ENCODE data around the gene JAK3. TPM values are rescaled to one million over a fixed set of nuclear protein-coding genes. Genes with fewer than 3 reads are reported as not detected.
"Not testable (repeated sequence)": the region's sequence is repeated elsewhere in the genome, so short reads cannot be mapped to it uniquely, and the experiment has no call there.

The JAK3 gene
- total RNA-seq, 1 experiment from 2014 or later: not detected

- CTCF ChIA-PET: no interaction called here
- Mint-ChIP-seq H3K36me3 (ENCODE audit: insufficient read depth, unreplicated experiment) (peaks cover 54% of the 10 kb centered on the region), H3K27ac (ENCODE audit: unreplicated experiment) (peak overlapping the region; percentile 50), H3K4me1 (ENCODE audit: low read depth, unreplicated experiment) (peaks cover 38% of the 10 kb centered on the region), H3K4me3 (ENCODE audit: low read depth, unreplicated experiment) (no peak overlapping the region), H3K27me3 (ENCODE audit: unreplicated experiment) (no peaks in the 10 kb centered on the region), H3K9me3 (ENCODE audit: low read depth, unreplicated experiment) (no peaks in the 10 kb centered on the region)
- DNase-seq: no peak
- BruUV-seq (replicated peaks): no TSS peak
- TF ChIP-seq CTCF (IDR thresholded peaks at IDR 0.05; ENCODE audit: unreplicated experiment): no peak
- intact Hi-C loops (cut with micrococcal nuclease; ENCODE audit: unreplicated experiment): no loop called here
These were observed 42.4 kb downstream of the JAK3 start for GRCh38 chr19:17805427-17805826.

GRCh38 chr19:17803264-17803896 lies 44.4 kb downstream of the JAK3 start:
- BruUV-seq (replicated peaks): no TSS peak
- Mint-ChIP-seq H3K4me3 (ENCODE audit: low read depth, unreplicated experiment) (peak overlapping the region; percentile 43), H3K9me3 (ENCODE audit: low read depth, unreplicated experiment) (no peaks in the 10 kb centered on the region), H3K27ac (ENCODE audit: unreplicated experiment) (no peak overlapping the region), H3K36me3 (ENCODE audit: insufficient read depth, unreplicated experiment) (peaks cover 52% of the 10 kb centered on the region), H3K27me3 (ENCODE audit: unreplicated experiment) (no peaks in the 10 kb centered on the region), H3K4me1 (ENCODE audit: low read depth, unreplicated experiment) (peaks cover 38% of the 10 kb centered on the region)
- peak; percentile 42 for DNase-seq
- intact Hi-C loops (cut with micrococcal nuclease; ENCODE audit: unreplicated experiment): no loop called here
- CTCF ChIA-PET: interaction anchor here (0.6 to 0.7 kb wide), 6 partner anchors 12 to 362 kb away, joined by 3 to 8 read pairs (median 4); partner anchors contain the start of gene ARRDC2
- TF ChIP-seq CTCF (IDR thresholded peaks at IDR 0.05; ENCODE audit: unreplicated experiment): no peak

- H3K27ac Mint-ChIP-seq (ENCODE audit: unreplicated experiment): peak overlapping the region; percentile 73
- BruUV-seq (replicated peaks): no TSS peak
- H3K4me3 Mint-ChIP-seq (ENCODE audit: low read depth, unreplicated experiment): peak overlapping the region; percentile 34
- no peaks in the 10 kb centered on the region for H3K9me3 Mint-ChIP-seq (ENCODE audit: low read depth, unreplicated experiment)
- H3K36me3 Mint-ChIP-seq (ENCODE audit: insufficient read depth, unreplicated experiment): peaks cover 56% of the 10 kb centered on the region
- DNase-seq: no peak
- TF ChIP-seq CTCF (IDR thresholded peaks at IDR 0.05; ENCODE audit: unreplicated experiment): no peak
- CTCF ChIA-PET: no interaction called here
- H3K4me1 Mint-ChIP-seq (ENCODE audit: low read depth, unreplicated experiment): peaks cover 36% of the 10 kb centered on the region
- intact Hi-C loops (cut with micrococcal nuclease; ENCODE audit: unreplicated experiment): no loop called here
- no peaks in the 10 kb centered on the region for H3K27me3 Mint-ChIP-seq (ENCODE audit: unreplicated experiment)
These were observed 45.5 kb downstream of the JAK3 start for GRCh38 chr19:17802137-17802858.

- Mint-ChIP-seq H3K4me1 (ENCODE audit: low read depth, unreplicated experiment) (peaks cover 15% of the 10 kb centered on the region), H3K36me3 (ENCODE audit: insufficient read depth, unreplicated experiment) (peaks cover 60% of the 10 kb centered on the region), H3K4me3 (ENCODE audit: low read depth, unreplicated experiment) (peak overlapping the region; percentile 88)
- BruUV-seq (replicated peaks); CTCF ChIA-PET; intact Hi-C loops (cut with micrococcal nuclease; ENCODE audit: unreplicated experiment); DNase-seq; H3K27me3 Mint-ChIP-seq (ENCODE audit: unreplicated experiment); H3K9me3 Mint-ChIP-seq (ENCODE audit: low read depth, unreplicated experiment); H3K27ac Mint-ChIP-seq (ENCODE audit: unreplicated experiment): not testable (repeated sequence)
These were observed 49.2 kb downstream of the JAK3 start for GRCh38 chr19:17798599-17798998.
